Measurements from ENCODE around the gene SLC8A3.

- TF ChIP-seq CTCF (IDR thresholded peaks at IDR 0.05) = no peak
- no peak for TF ChIP-seq POLR2A (IDR thresholded peaks at IDR 0.05)
Observed at GRCh38 chr14:70034257-70034656, 154.5 kb downstream of the SLC8A3 start.

All from uterus (tissue), 2 donors.